GM23338 (cell line): ENCODE results near the gene DTX1. TPM values are rescaled to one million over a fixed set of nuclear protein-coding genes. Genes with fewer than 3 reads are reported as not detected.

Source experiments
- ATAC-seq: fragments of 200-7000 bp; cut with Tn5 transposase; 3 replicates; pipeline ENCODE4 v1.9.1; 2020
- DNase-seq: peaks from one replicate; pipeline ENCODE4 v3.0.0-alpha.2; 2015; ENCODE audit warnings: low spot score
- H2AFZ ChIP-seq: fragments of 200-600 bp; sonication (generic); 2 replicates; pipeline ENCODE4 v1.8.0; 2016; ENCODE audit warnings: antibody characterized with exemption, mild to moderate bottlenecking, moderate library complexity
- H3F3A ChIP-seq: fragments of 200-600 bp; sonication (generic); replicated peaks from 2 replicates; pipeline ENCODE4 v1.8.0; 2017; ENCODE audit warnings: antibody characterized with exemption, mixed run types, low read depth
- H3K27ac ChIP-seq: fragments of 200-600 bp; sonication (generic); 2 replicates; pipeline ENCODE4 v1.6.1; 2016; ENCODE audit warnings: low read depth
- H3K27me3 ChIP-seq: fragments of 200-600 bp; sonication (generic); 2 replicates; pipeline ENCODE4 v1.8.0; 2016; ENCODE audit warnings: mild to moderate bottlenecking, mixed run types, moderate library complexity; ENCODE audit not compliant: insufficient read depth
- H3K36me3 ChIP-seq: fragments of 200-600 bp; sonication (generic); 2 replicates; pipeline ENCODE4 v1.8.0; 2016; ENCODE audit warnings: mild to moderate bottlenecking; ENCODE audit not compliant: insufficient read depth
- H3K4me1 ChIP-seq: fragments of 200-600 bp; sonication (generic); 2 replicates; pipeline ENCODE4 v1.8.0; 2016; ENCODE audit warnings: mild to moderate bottlenecking, moderate library complexity; ENCODE audit not compliant: insufficient read depth
- H3K4me2 ChIP-seq: fragments of 200-600 bp; sonication (generic); 2 replicates; pipeline ENCODE4 v1.7.1; 2017; ENCODE audit warnings: mixed run types
- H3K4me3 ChIP-seq: fragments of 200-600 bp; sonication (generic); 2 replicates; pipeline ENCODE4 v1.6.1; 2016; ENCODE audit warnings: mixed run types
- H3K79me2 ChIP-seq: fragments of 200-600 bp; sonication (generic); replicated peaks from 2 replicates; pipeline ENCODE4 v1.8.0; 2017; ENCODE audit warnings: mild to moderate bottlenecking; ENCODE audit not compliant: insufficient read depth
- H3K9me2 ChIP-seq: fragments of 200-600 bp; sonication (generic); 2 replicates; pipeline ENCODE4 v1.8.0; 2017; ENCODE audit not compliant: insufficient read depth
- H4K20me1 ChIP-seq: fragments of 200-600 bp; sonication (generic); replicated peaks from 2 replicates; pipeline ENCODE4 v1.8.0; 2017; ENCODE audit warnings: mild to moderate bottlenecking; ENCODE audit not compliant: insufficient read depth
- H3K27ac Mint-ChIP-seq: 2 replicates; pipeline ENCODE4 v1.8.0; 2020; ENCODE audit warnings: inconsistent platforms, mild to moderate bottlenecking, moderate library complexity, mixed read lengths
- H3K27me3 Mint-ChIP-seq: 3 replicates; pipeline ENCODE4 v1.8.0; 2022; ENCODE audit warnings: low read depth, mild to moderate bottlenecking, moderate library complexity, mixed read lengths, inconsistent platforms; ENCODE audit not compliant: insufficient read depth, poor library complexity
- H3K36me3 Mint-ChIP-seq: 3 replicates; pipeline ENCODE4 v1.8.0; 2021; ENCODE audit warnings: low read depth, mild to moderate bottlenecking, inconsistent platforms, moderate library complexity, mixed read lengths
- H3K4me1 Mint-ChIP-seq: 3 replicates; pipeline ENCODE4 v1.8.0; 2020; ENCODE audit warnings: mild to moderate bottlenecking, inconsistent platforms, mixed read lengths
- H3K4me3 Mint-ChIP-seq: 3 replicates; pipeline ENCODE4 v1.8.0; 2021; ENCODE audit warnings: moderate library complexity, mild to moderate bottlenecking, inconsistent platforms, mixed read lengths
- H3K9me3 Mint-ChIP-seq: 3 replicates; pipeline ENCODE4 v1.8.0; 2020; ENCODE audit warnings: moderate library complexity, mild to moderate bottlenecking, inconsistent platforms, mixed read lengths
- CREB1 ChIP-seq: fragments of 250-450 bp; sonication (Bioruptor Pico); IDR thresholded peaks from 2 replicates; pipeline ENCODE4 v1.5.0; 2020; ENCODE audit warnings: low read depth, mild to moderate bottlenecking, moderate library complexity
- ETS1 ChIP-seq: IDR thresholded peaks from 2 replicates; pipeline ENCODE4 v1.6.1; 2016; ENCODE audit warnings: antibody characterized with exemption
- EZH2 ChIP-seq: fragments of 200-600 bp; sonication (generic); IDR thresholded peaks from one replicate; pipeline ENCODE4 v1.8.0; 2017; ENCODE audit warnings: antibody characterized with exemption, mild to moderate bottlenecking, low read depth; ENCODE audit not compliant: unreplicated experiment
- NANOG ChIP-seq: IDR thresholded peaks from 2 replicates; pipeline ENCODE4 v1.6.1; 2016; ENCODE audit warnings: antibody characterized with exemption, borderline replicate concordance
- POLR2AphosphoS5 ChIP-seq: IDR thresholded peaks from 2 replicates; pipeline ENCODE4 v1.6.1; 2016; ENCODE audit warnings: antibody characterized with exemption, low read depth
- REST ChIP-seq: IDR thresholded peaks from one replicate; pipeline ENCODE4 v1.6.1; 2018; ENCODE audit warnings: antibody characterized with exemption; ENCODE audit not compliant: unreplicated experiment
- STAT1 ChIP-seq: IDR thresholded peaks from one replicate; pipeline ENCODE4 v1.6.1; 2016; ENCODE audit warnings: antibody characterized with exemption; ENCODE audit not compliant: unreplicated experiment
- ZNF331 ChIP-seq: fragments of 250-450 bp; sonication (Bioruptor Pico); IDR thresholded peaks from 2 replicates; pipeline ENCODE4 v1.5.0; 2020; ENCODE audit warnings: low read depth, mild to moderate bottlenecking, moderate library complexity
- ZNF462 ChIP-seq: fragments of 250-450 bp; sonication (Bioruptor Pico); IDR thresholded peaks from 2 replicates; pipeline ENCODE4 v1.5.0; 2020; ENCODE audit warnings: mild to moderate bottlenecking, moderate library complexity
- polyA plus RNA-seq: library from polyadenylated mRNA; unstranded; fragments of >200 nt; fragmentation: Nextera tagmentation; extraction: Ambion mirVana; gene quantifications from 2 replicates; pipeline ENCODE4 v1.2.1, GENCODE V29; 2016
- total RNA-seq: library from RNA; depleted of rRNA; stranded (reverse); fragments of >200 nt; shearing (Covaris generic); gene quantifications from 2 replicates; pipeline ENCODE4 v1.2.3, GENCODE V29; 2014

DTX1 gene
- total and polyA plus RNA-seq, 2 experiments from 2014 or later: 1.6 to 9.0 TPM

GRCh38 chr12:113114447-113115178 is 58.1 kb downstream of the DTX1 start:
- Histone ChIP-seq H4K20me1 (no peaks in the 10 kb centered on the region), H3K27me3 (no peaks in the 10 kb centered on the region), H3K79me2 (no peaks in the 10 kb centered on the region), H3K27ac (no peak overlapping the region), H3F3A (no peaks in the 10 kb centered on the region), H3K4me2 (no peak overlapping the region), H3K4me3 (no peak overlapping the region), H2AFZ (no peak overlapping the region), H3K4me1 (no peaks in the 10 kb centered on the region), H3K36me3 (no peaks in the 10 kb centered on the region), H3K9me2 (no peaks in the 10 kb centered on the region)
- no peak overlapping the region for H3K27ac Mint-ChIP-seq
- peaks cover 12% of the 10 kb centered on the region for H3K27me3 Mint-ChIP-seq
- H3K36me3 Mint-ChIP-seq: no peaks in the 10 kb centered on the region; the same call in 2 of the 3 replicates
- H3K9me3 Mint-ChIP-seq: no peaks in the 10 kb centered on the region; the same call in 2 of the 3 replicates
- peaks cover 6% of the 10 kb centered on the region; the same call in 2 of the 3 replicates for H3K4me1 Mint-ChIP-seq
- TF ChIP-seq POLR2AphosphoS5 (no peak), REST (no peak)
- no peak for DNase-seq
- ATAC-seq: no peak
- no peak overlapping the region for H3K4me3 Mint-ChIP-seq

GRCh38 chr12:113115455-113116126 is 59.1 kb downstream of the DTX1 start:
- Histone ChIP-seq H3F3A (no peaks in the 10 kb centered on the region), H3K36me3 (no peaks in the 10 kb centered on the region), H4K20me1 (no peaks in the 10 kb centered on the region; the same call in 1 of the 2 replicates), H3K4me3 (no peak overlapping the region), H3K27ac (no peak overlapping the region), H3K79me2 (no peaks in the 10 kb centered on the region), H3K27me3 (no peaks in the 10 kb centered on the region), H3K4me1 (peaks cover 3% of the 10 kb centered on the region; the same call in 1 of the 2 replicates), H3K4me2 (no peak overlapping the region), H2AFZ (no peak overlapping the region), H3K9me2 (no peaks in the 10 kb centered on the region)
- ATAC-seq (no peak), DNase-seq (no peak)
- Mint-ChIP-seq H3K4me1 (peaks cover 13% of the 10 kb centered on the region), H3K27me3 (peaks cover 12% of the 10 kb centered on the region), H3K36me3 (no peaks in the 10 kb centered on the region; the same call in 2 of the 3 replicates), H3K4me3 (no peak overlapping the region), H3K9me3 (no peaks in the 10 kb centered on the region; the same call in 1 of the 3 replicates), H3K27ac (no peak overlapping the region)
- TF ChIP-seq ZNF331 (CRISPR knock-in tag) (no peak), ZNF462 (CRISPR knock-in tag) (no peak), ETS1 (no peak), POLR2AphosphoS5 (no peak), EZH2 (no peak), CREB1 (CRISPR knock-in tag) (no peak), STAT1 (no peak), NANOG (no peak)
